Panc1 (cell line): ENCODE data around the gene FOXK1. TPM values are rescaled to one million over a fixed set of nuclear protein-coding genes. Genes with fewer than 3 reads are reported as not detected.

Source experiments
- ATAC-seq: fragments of 200-7000 bp; cut with Tn5 transposase; 2 replicates; pipeline ENCODE4 v1.9.1; 2020; ENCODE audit warnings: mild to moderate bottlenecking, moderate library complexity
- BruUV-seq: library from RNA; stranded (reverse); fragments of 400-500 nt; replicated peaks from 2 replicates; lab custom pipeline; 2021; lab: Mats Ljungman, UMichigan
- CTCF ChIA-PET: fragments of 300-600 bp; sonication (Branson Sonifier 250); formaldehyde crosslinking; loops from one replicate; lab custom pipeline; 2022; ENCODE audit warnings: antibody characterized with exemption; lab: Charles Lee
- POLR2A ChIA-PET: fragments of 300-600 bp; sonication (Branson Sonifier 250); formaldehyde crosslinking; loops from one replicate; lab custom pipeline; 2022; ENCODE audit warnings: antibody characterized with exemption; lab: Charles Lee
- DNase-seq: peaks from one replicate; pipeline ENCODE4 v3.0.0-alpha.2; 2010; ENCODE audit warnings: low read depth, low spot score
- H3K27ac ChIP-seq: 2 replicates; pipeline ENCODE4 v1.5.1; 2011; ENCODE audit warnings: mild to moderate bottlenecking, low read length, inconsistent platforms
- H3K27me3 ChIP-seq: fragments of 200-500 bp; sonication (Bioruptor generic); 2 replicates; pipeline ENCODE4 v1.6.0; 2014; ENCODE audit warnings: low read length, inconsistent platforms; ENCODE audit not compliant: control insufficient read depth, insufficient read depth
- H3K36me3 ChIP-seq: fragments of 200-500 bp; sonication (Bioruptor generic); 2 replicates; pipeline ENCODE4 v1.5.1; 2014; ENCODE audit warnings: inconsistent platforms, mild to moderate bottlenecking, low read length, moderate library complexity; ENCODE audit not compliant: control insufficient read depth, insufficient read depth
- H3K4me1 ChIP-seq: 2 replicates; pipeline ENCODE4 v1.5.1; 2011; ENCODE audit warnings: inconsistent platforms, mild to moderate bottlenecking, low read length, moderate library complexity; ENCODE audit not compliant: control insufficient read depth, insufficient read depth
- H3K4me3 ChIP-seq, 2 experiments: 2 replicates each; pipeline ENCODE4 v1.5.1; 2011 to 2012; ENCODE audit warnings: low read depth in 2 of 2, low read length in 2 of 2, mild to moderate bottlenecking in 2 of 2, inconsistent platforms in 1 of 2, moderate library complexity in 1 of 2
- H3K9me3 ChIP-seq: fragments of 200-500 bp; sonication (Bioruptor generic); 2 replicates; pipeline ENCODE4 v1.5.1; 2014; ENCODE audit warnings: low read depth, mild to moderate bottlenecking, inconsistent platforms, low read length, moderate library complexity; ENCODE audit not compliant: control insufficient read depth, insufficient read depth
- CTCF ChIP-seq: fragments of 450-650 bp; IDR thresholded peaks from 2 replicates; pipeline ENCODE4 v1.5.1; 2017; ENCODE audit warnings: mild to moderate bottlenecking
- POLR2AphosphoS5 ChIP-seq: IDR thresholded peaks from 2 replicates; pipeline ENCODE4 v1.6.1; 2012; ENCODE audit warnings: mild to moderate bottlenecking, low read depth, low read length, moderate library complexity
- SIN3A ChIP-seq: IDR thresholded peaks from 2 replicates; pipeline ENCODE4 v1.6.1; 2012; ENCODE audit warnings: low read depth, mild to moderate bottlenecking, low read length, moderate library complexity, borderline replicate concordance; ENCODE audit not compliant: insufficient read depth
- TCF7L2 ChIP-seq: IDR thresholded peaks from 2 replicates; pipeline ENCODE4 v1.6.1; 2011; ENCODE audit warnings: mild to moderate bottlenecking, low read depth, low read length, inconsistent platforms
- in situ Hi-C: cut with HindIII; loops from 2 replicates; pipeline ENCODE4 v1.10.0; 2016; ENCODE audit warnings: low sequenced_read_pairs, low pct_unique_long_range_greater_than_20kb
- intact Hi-C: fragments of 100-400 bp; cut with micrococcal nuclease; formaldehyde crosslinking; loops from one replicate; pipeline ENCODE4 v1.10.0; 2022; ENCODE audit not compliant: unreplicated experiment
- total RNA-seq: library from RNA; stranded (reverse); gene quantifications from one replicate; pipeline ENCODE4 v1.2.1, GENCODE V29; 2021; ENCODE audit not compliant: unreplicated experiment
- TF ChIP-seq, protein P1 (sequence below), 2 experiments: IDR thresholded peaks; 2 replicates each; pipeline ENCODE4 v1.6.1; 2011 to 2012; ENCODE audit warnings: low read depth in 2 of 2, control low read depth in 1 of 2, low read length in 1 of 2, mild to moderate bottlenecking in 1 of 2, moderate library complexity in 1 of 2; ENCODE audit not compliant: insufficient read depth in 1 of 2

Gene FOXK1
- total RNA-seq, 1 experiment from 2014 or later: 72.7 TPM

DNA sequence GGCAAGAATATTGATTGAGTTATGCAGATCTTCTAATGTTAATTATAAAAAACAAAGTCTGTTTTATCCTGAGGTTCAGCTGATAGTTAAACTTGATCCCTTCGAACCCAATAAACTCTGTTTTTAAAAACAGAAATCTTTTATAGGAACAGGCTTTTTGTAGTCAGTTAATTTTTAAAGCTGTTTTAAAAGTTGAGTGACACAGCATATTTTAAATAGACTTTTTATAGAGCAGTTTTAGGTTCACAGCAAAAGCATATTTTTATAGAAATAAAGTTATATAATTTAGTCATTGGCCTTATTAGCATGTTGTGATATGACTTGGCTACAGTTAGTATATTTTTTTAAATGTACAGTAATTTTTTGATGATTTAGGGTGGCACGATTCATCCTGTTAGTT, 11.1 kb downstream of the FOXK1 start:
- no peak overlapping the region for H3K27ac ChIP-seq
- ATAC-seq (no peak), DNase-seq (no peak)
- CTCF ChIA-PET: no interaction called here
- TF ChIP-seq POLR2AphosphoS5 (no peak), CTCF (no peak), TCF7L2 (no peak), SIN3A (no peak)
- TF ChIP-seq, protein P1, sequence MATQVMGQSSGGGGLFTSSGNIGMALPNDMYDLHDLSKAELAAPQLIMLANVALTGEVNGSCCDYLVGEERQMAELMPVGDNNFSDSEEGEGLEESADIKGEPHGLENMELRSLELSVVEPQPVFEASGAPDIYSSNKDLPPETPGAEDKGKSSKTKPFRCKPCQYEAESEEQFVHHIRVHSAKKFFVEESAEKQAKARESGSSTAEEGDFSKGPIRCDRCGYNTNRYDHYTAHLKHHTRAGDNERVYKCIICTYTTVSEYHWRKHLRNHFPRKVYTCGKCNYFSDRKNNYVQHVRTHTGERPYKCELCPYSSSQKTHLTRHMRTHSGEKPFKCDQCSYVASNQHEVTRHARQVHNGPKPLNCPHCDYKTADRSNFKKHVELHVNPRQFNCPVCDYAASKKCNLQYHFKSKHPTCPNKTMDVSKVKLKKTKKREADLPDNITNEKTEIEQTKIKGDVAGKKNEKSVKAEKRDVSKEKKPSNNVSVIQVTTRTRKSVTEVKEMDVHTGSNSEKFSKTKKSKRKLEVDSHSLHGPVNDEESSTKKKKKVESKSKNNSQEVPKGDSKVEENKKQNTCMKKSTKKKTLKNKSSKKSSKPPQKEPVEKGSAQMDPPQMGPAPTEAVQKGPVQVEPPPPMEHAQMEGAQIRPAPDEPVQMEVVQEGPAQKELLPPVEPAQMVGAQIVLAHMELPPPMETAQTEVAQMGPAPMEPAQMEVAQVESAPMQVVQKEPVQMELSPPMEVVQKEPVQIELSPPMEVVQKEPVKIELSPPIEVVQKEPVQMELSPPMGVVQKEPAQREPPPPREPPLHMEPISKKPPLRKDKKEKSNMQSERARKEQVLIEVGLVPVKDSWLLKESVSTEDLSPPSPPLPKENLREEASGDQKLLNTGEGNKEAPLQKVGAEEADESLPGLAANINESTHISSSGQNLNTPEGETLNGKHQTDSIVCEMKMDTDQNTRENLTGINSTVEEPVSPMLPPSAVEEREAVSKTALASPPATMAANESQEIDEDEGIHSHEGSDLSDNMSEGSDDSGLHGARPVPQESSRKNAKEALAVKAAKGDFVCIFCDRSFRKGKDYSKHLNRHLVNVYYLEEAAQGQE (IDR thresholded peaks at IDR 0.05; ENCODE audit: insufficient read depth in 1 of 2, low read depth in 2 of 2, low read length in 1 of 2): no peak
- intact Hi-C loops (no loop called here), in situ Hi-C loops (no loop called here)
- POLR2A ChIA-PET: no interaction called here
- H3K4me1 ChIP-seq: peaks cover 20% of the 10 kb centered on the region
- no peaks in the 10 kb centered on the region for H3K36me3 ChIP-seq
- H3K9me3 ChIP-seq: no peaks in the 10 kb centered on the region
- no peaks in the 10 kb centered on the region for H3K27me3 ChIP-seq
- no TSS peak for BruUV-seq
- no peak overlapping the region for H3K4me3 ChIP-seq

DNA sequence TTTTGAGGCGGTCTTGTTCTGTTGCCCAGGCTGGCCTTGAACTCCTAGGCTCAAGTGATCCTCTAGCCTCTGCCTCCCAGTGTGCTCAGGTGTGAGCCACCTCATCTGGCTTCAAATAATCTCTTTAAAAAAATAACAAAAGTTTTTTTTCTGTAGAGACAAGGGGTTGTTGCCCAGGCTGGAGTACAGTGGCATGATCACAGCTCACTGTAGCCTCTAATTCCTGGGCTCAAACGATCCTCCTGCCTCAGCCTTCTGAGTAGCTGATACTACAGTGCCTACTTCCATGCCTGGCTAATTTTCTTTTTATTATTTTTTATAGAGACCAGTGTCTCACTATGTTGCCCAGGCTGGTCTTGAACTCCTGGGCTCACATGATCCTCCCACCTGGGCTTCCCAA, 11.7 kb downstream of the FOXK1 start:
- BruUV-seq: no TSS peak
- POLR2A ChIA-PET: no interaction called here
- intact Hi-C loops: no loop called here

More for the DNA sequence above, 11.7 kb downstream of the FOXK1 start:
- no peak overlapping the region for H3K27ac ChIP-seq
- no peaks in the 10 kb centered on the region for H3K9me3 ChIP-seq
- in situ Hi-C loops: no loop called here
- DNase-seq (no peak), ATAC-seq (no peak)
- H3K36me3 ChIP-seq: no peaks in the 10 kb centered on the region
- H3K27me3 ChIP-seq: no peaks in the 10 kb centered on the region
- H3K4me1 ChIP-seq: peaks cover 18% of the 10 kb centered on the region
- CTCF ChIA-PET: no interaction called here
- H3K4me3 ChIP-seq: no peak overlapping the region
- no peak for TF ChIP-seq POLR2AphosphoS5
- no peak for TF ChIP-seq TCF7L2
- TF ChIP-seq SIN3A: no peak
- TF ChIP-seq CTCF: no peak
- TF ChIP-seq, protein P1 (IDR thresholded peaks at IDR 0.05; ENCODE audit: insufficient read depth in 1 of 2, low read depth in 2 of 2, low read length in 1 of 2): no peak
